Dedifferentiated amniotic fluid mesenchymal stem cell (primary cell): Measurements from ENCODE around the gene CXCL14.

Experiments used
- DNase-seq: peaks from one replicate; pipeline ENCODE4 v3.0.0-alpha.2; 2016; ENCODE audit errors: extremely low spot score

CXCL14 gene

GRCh38 chr5:135568246-135568645 is 10.5 kb downstream of the CXCL14 start:
- DNase-seq: no peak

- no peak for DNase-seq
These were observed 11.1 kb downstream of the CXCL14 start for GRCh38 chr5:135567661-135568060.

- no peak for DNase-seq
These were observed 12.1 kb downstream of the CXCL14 start for GRCh38 chr5:135566422-135567400.

GRCh38 chr5:135565725-135566421 is 12.9 kb downstream of the CXCL14 start:
- peak; percentile 57 for DNase-seq

- no peak for DNase-seq
These were observed 13.5 kb downstream of the CXCL14 start for GRCh38 chr5:135565266-135565665.

GRCh38 chr5:135564331-135564730 is 14.5 kb downstream of the CXCL14 start:
- no peak for DNase-seq

- no peak for DNase-seq
These were observed 17.5 kb downstream of the CXCL14 start for GRCh38 chr5:135561266-135561665.

- peak; percentile 74 for DNase-seq
These were observed 17.9 kb downstream of the CXCL14 start for GRCh38 chr5:135560858-135561257.

- DNase-seq: no peak
These were observed 19.4 kb downstream of the CXCL14 start for GRCh38 chr5:135559354-135559753.

- no peak for DNase-seq
These were observed 21.5 kb downstream of the CXCL14 start for GRCh38 chr5:135557076-135557838.

GRCh38 chr5:135556620-135557019 is 22.2 kb downstream of the CXCL14 start:
- no peak for DNase-seq

GRCh38 chr5:135555530-135555929 is 23.3 kb downstream of the CXCL14 start:
- no peak for DNase-seq

- DNase-seq: no peak
These were observed 24.9 kb downstream of the CXCL14 start for GRCh38 chr5:135553688-135554462.

- DNase-seq: peak; percentile 56
These were observed 27.0 kb downstream of the CXCL14 start for GRCh38 chr5:135551593-135552447.

GRCh38 chr5:135549413-135549812 is 29.4 kb downstream of the CXCL14 start:
- no peak for DNase-seq

GRCh38 chr5:135547590-135548254 is 31.1 kb downstream of the CXCL14 start:
- DNase-seq: no peak

GRCh38 chr5:135546912-135547311 is 31.9 kb downstream of the CXCL14 start:
- DNase-seq: no peak

GRCh38 chr5:135546101-135546500 is 32.7 kb downstream of the CXCL14 start:
- no peak for DNase-seq

- DNase-seq: no peak
These were observed 33.7 kb downstream of the CXCL14 start for GRCh38 chr5:135545099-135545498.
